GM12878 (cell line): ENCODE results near the gene SMAD4. TPM values are rescaled to one million over a fixed set of nuclear protein-coding genes. Genes with fewer than 3 reads are reported as not detected.
"Not testable (repeated sequence)": the region's sequence is repeated elsewhere in the genome, so short reads cannot be mapped to it uniquely, and the experiment has no call there.

Experiments used
- ATAC-seq: fragments of 200-7000 bp; cut with Tn5 transposase; 3 replicates; pipeline ENCODE4 v1.9.1; 2020; ENCODE audit warnings: mild to moderate bottlenecking, moderate library complexity
- BruUV-seq: library from RNA; stranded (reverse); fragments of 400-500 nt; replicated peaks from 2 replicates; lab custom pipeline; 2021; lab: Mats Ljungman, UMichigan
- CTCF ChIA-PET: fragments of 300-600 bp; sonication (Branson Sonifier 250); formaldehyde crosslinking; extraction: SDS; loops from one replicate; lab custom pipeline; 2021; ENCODE audit warnings: inconsistent platforms; lab: Yijun Ruan, JAX
- POLR2A ChIA-PET: fragments of 350-600 bp; formaldehyde crosslinking; extraction: SDS; loops from one replicate; lab custom pipeline; 2021; ENCODE audit warnings: inconsistent platforms; lab: Charles Lee
- RAD21 ChIA-PET: fragments of 300-600 bp; sonication (Branson Sonifier 250); formaldehyde crosslinking; loops from one replicate; lab custom pipeline; 2023; ENCODE audit warnings: antibody characterized with exemption; ENCODE audit not compliant: unreplicated experiment; lab: Charles Lee
- SMC1A ChIA-PET: fragments of 300-600 bp; sonication (Branson Sonifier 250); formaldehyde crosslinking; loops from one replicate; lab custom pipeline; 2023; ENCODE audit not compliant: unreplicated experiment, uncharacterized antibody; lab: Charles Lee
- DNase-seq: peaks from one replicate; pipeline ENCODE4 v3.0.0-alpha.2; 2011; ENCODE audit warnings: low read depth, low spot score
- FAIRE-seq: peaks from 3 replicates; lab custom pipeline; 2011; peaks lifted over from hg19 to GRCh38; lab: Jason Lieb, UNC
- H2AFZ ChIP-seq: 2 replicates; pipeline ENCODE4 v1.6.0; 2011; ENCODE audit warnings: low read depth, low read length, control low read depth; ENCODE audit not compliant: control insufficient read depth
- H3K27ac ChIP-seq: 2 replicates; pipeline ENCODE4 v1.5.1; 2011; ENCODE audit warnings: control low read depth; ENCODE audit not compliant: control insufficient read depth, insufficient read depth
- H3K27me3 ChIP-seq, 2 experiments: replicated peaks in 1 of 2; 2 replicates each; pipeline versions ENCODE4 v1.6.0 to v1.6.1; 2011; ENCODE audit warnings: low read length in 1 of 2; ENCODE audit not compliant: control insufficient read depth in 2 of 2, insufficient read depth in 2 of 2
- H3K36me3 ChIP-seq, 2 experiments: 2 replicates each; pipeline ENCODE4 v1.5.1; 2011; ENCODE audit warnings: low read length in 1 of 2; ENCODE audit not compliant: control insufficient read depth in 2 of 2, insufficient read depth in 2 of 2
- H3K4me1 ChIP-seq: 2 replicates; pipeline ENCODE4 v1.6.1; 2011; ENCODE audit warnings: mild to moderate bottlenecking, low read length, moderate library complexity, mixed read lengths; ENCODE audit not compliant: control insufficient read depth, insufficient read depth
- H3K4me2 ChIP-seq: 2 replicates; pipeline ENCODE4 v1.6.0; 2011; ENCODE audit warnings: control low read depth; ENCODE audit not compliant: control insufficient read depth, insufficient read depth
- H3K4me3 ChIP-seq: fragments of 200-600 bp; sonication (generic); 2 replicates; pipeline ENCODE4 v1.5.1; 2016
- H3K79me2 ChIP-seq: 2 replicates; pipeline ENCODE4 v1.6.0; 2011; ENCODE audit warnings: low read length; ENCODE audit not compliant: control insufficient read depth, insufficient read depth
- H3K9ac ChIP-seq: 2 replicates; pipeline ENCODE4 v1.8.0; 2011; ENCODE audit warnings: low read length, control low read depth, mixed read lengths; ENCODE audit not compliant: control insufficient read depth, insufficient read depth
- H3K9me3 ChIP-seq: replicated peaks from 3 replicates; pipeline ENCODE4 v1.5.1; 2011; ENCODE audit warnings: mild to moderate bottlenecking, low read length; ENCODE audit not compliant: control insufficient read depth, insufficient read depth
- H4K20me1 ChIP-seq: 2 replicates; pipeline ENCODE4 v1.6.0; 2011; ENCODE audit not compliant: control insufficient read depth, insufficient read depth
- BHLHE40 ChIP-seq, 2 experiments: fragments of 450-650 bp in 1 of 2; IDR thresholded peaks; 2 replicates each; pipeline ENCODE4 v1.6.1; 2011 to 2017; ENCODE audit warnings: low read depth in 2 of 2, borderline replicate concordance in 1 of 2, improper control_type of control experiment in 1 of 2, low read length in 1 of 2, mild to moderate bottlenecking in 1 of 2
- CEBPB ChIP-seq, 2 experiments: fragments of 150-350 bp in 1 of 2; IDR thresholded peaks; 2 replicates each; pipeline ENCODE4 v1.6.1; 2012 to 2014; ENCODE audit warnings: low read depth in 2 of 2, low read length in 2 of 2, borderline replicate concordance in 1 of 2, inconsistent platforms in 1 of 2
- CEBPZ ChIP-seq: fragments of 150-350 bp; IDR thresholded peaks from 2 replicates; pipeline ENCODE4 v1.6.1; 2016; ENCODE audit warnings: low read depth, low read length
- CHD2 ChIP-seq: IDR thresholded peaks from 2 replicates; pipeline ENCODE4 v1.6.1; 2011; ENCODE audit warnings: low read depth, low read length, improper control_type of control experiment, borderline replicate concordance
- ETV6 ChIP-seq, 2 experiments: fragments of 450-650 bp in 1 of 2; IDR thresholded peaks in 1 of 2; conservative IDR thresholded peaks in 1 of 2; 2 replicates each; pipeline ENCODE4 v1.6.1; 2014; ENCODE audit warnings: antibody characterized with exemption in 1 of 2, borderline replicate concordance in 1 of 2, low read depth in 1 of 2, mild to moderate bottlenecking in 1 of 2, moderate library complexity in 1 of 2
- IKZF1 ChIP-seq: fragments of 450-650 bp; conservative IDR thresholded peaks from 2 replicates; pipeline ENCODE4 v1.6.1; 2017; ENCODE audit warnings: antibody characterized with exemption, mild to moderate bottlenecking
- NR2C2 ChIP-seq: IDR thresholded peaks from 2 replicates; pipeline ENCODE4 v1.6.1; 2011; ENCODE audit warnings: borderline replicate concordance, low read depth; ENCODE audit not compliant: control insufficient read depth, insufficient read length
- PRDM15 ChIP-seq: fragments of 450-650 bp; formaldehyde crosslinking; IDR thresholded peaks from 2 replicates; pipeline ENCODE4 v1.4.0; 2020; ENCODE audit warnings: mild to moderate bottlenecking, moderate library complexity
- RCOR1 ChIP-seq: conservative IDR thresholded peaks from 2 replicates; pipeline ENCODE4 v1.6.1; 2012; ENCODE audit warnings: low read depth, low read length, improper control_type of control experiment
- WGBS: methylation state at CpG from one replicate; pipeline ENCODE4 v1.1.6; 2016; ENCODE audit warnings: low lambda C conversion rate; ENCODE audit not compliant: insufficient replicate concordance, insufficient coverage; ENCODE audit errors: missing lambda C conversion rate; 5-methylcytosine and 5-hydroxymethylcytosine counted together
- in situ Hi-C: fragments of 300-500 bp; cut with MboI; formaldehyde crosslinking; loops from 9 replicates; pipeline ENCODE4 v1.14.3; 2018; ENCODE audit warnings: mixed read lengths
- intact Hi-C: fragments of 100-400 bp; cut with micrococcal nuclease; formaldehyde crosslinking; loops from one replicate; pipeline ENCODE4 v1.14.2; 2022; ENCODE audit not compliant: unreplicated experiment
- polyA plus RNA-seq, 11 experiments: library from polyadenylated mRNA; depleted of rRNA in 4 of 11; unstranded in 6 of 11; stranded (reverse) in 5 of 11; fragments of >200 nt; fragmentation: Nextera tagmentation in 4 of 11; fragmentation: Illumina TruSeq in 1 of 11; extraction: Ambion mirVana in 4 of 11; extraction: Trizol in 1 of 11; gene quantifications; 1 replicate in 1 of 11; 2 replicates in 10 of 11; pipeline versions ENCODE4 v1.2.1 to v1.2.3, GENCODE V29; 2011 to 2016; ENCODE audit warnings: inconsistent platforms in 2 of 11, missing spikeins in 2 of 11, low read depth in 1 of 11
- total RNA-seq, 4 experiments: library from RNA; depleted of rRNA in 3 of 4; stranded (reverse); fragments of >200 nt in 3 of 4; fragmentation: Illumina TruSeq in 1 of 4; extraction: Trizol in 1 of 4; gene quantifications; 2 replicates each; pipeline versions ENCODE4 v1.2.1 to v1.2.3, GENCODE V29; 2013 to 2021
- TF ChIP-seq, protein P1 (sequence below): fragments of 450-650 bp; IDR thresholded peaks from 2 replicates; pipeline ENCODE4 v1.6.1; 2018; ENCODE audit warnings: borderline replicate concordance, mild to moderate bottlenecking; ENCODE audit not compliant: partially characterized antibody
- TF ChIP-seq, protein P2 (sequence below): IDR thresholded peaks from 2 replicates; pipeline ENCODE4 v1.6.1; 2012; ENCODE audit warnings: low read depth, low read length, improper control_type of control experiment

Gene SMAD4
- total and polyA plus RNA-seq, 10 of the 15 experiments (the other 5 are each of a cell fraction or from before 2014, with no cell fraction given), result 9.6 to 99.9 (median 37.5) TPM

GRCh38 chr18:50994031-50994430 lies 36.0 kb upstream of the SMAD4 start (continued):
- TF ChIP-seq CHD2 (no peak), BHLHE40 (IDR thresholded peaks at IDR 0.05; ENCODE audit: borderline replicate concordance in 1 of 2, low read depth in 2 of 2, low read length in 1 of 2) (no peak), CEBPB (IDR thresholded peaks at IDR 0.05; ENCODE audit: borderline replicate concordance in 1 of 2, low read depth in 2 of 2, low read length in 2 of 2) (no peak), CEBPZ (no peak), IKZF1 (no peak), ETV6 (conservative IDR thresholded peaks at IDR 0.05 in 1 of 2, IDR thresholded peaks at IDR 0.05 in 1 of 2; ENCODE audit: borderline replicate concordance in 1 of 2, low read depth in 1 of 2) (no peak), RCOR1 (no peak), NR2C2 (no peak), PRDM15 (CRISPR knock-in tag) (no peak)
- TF ChIP-seq, protein P1, sequence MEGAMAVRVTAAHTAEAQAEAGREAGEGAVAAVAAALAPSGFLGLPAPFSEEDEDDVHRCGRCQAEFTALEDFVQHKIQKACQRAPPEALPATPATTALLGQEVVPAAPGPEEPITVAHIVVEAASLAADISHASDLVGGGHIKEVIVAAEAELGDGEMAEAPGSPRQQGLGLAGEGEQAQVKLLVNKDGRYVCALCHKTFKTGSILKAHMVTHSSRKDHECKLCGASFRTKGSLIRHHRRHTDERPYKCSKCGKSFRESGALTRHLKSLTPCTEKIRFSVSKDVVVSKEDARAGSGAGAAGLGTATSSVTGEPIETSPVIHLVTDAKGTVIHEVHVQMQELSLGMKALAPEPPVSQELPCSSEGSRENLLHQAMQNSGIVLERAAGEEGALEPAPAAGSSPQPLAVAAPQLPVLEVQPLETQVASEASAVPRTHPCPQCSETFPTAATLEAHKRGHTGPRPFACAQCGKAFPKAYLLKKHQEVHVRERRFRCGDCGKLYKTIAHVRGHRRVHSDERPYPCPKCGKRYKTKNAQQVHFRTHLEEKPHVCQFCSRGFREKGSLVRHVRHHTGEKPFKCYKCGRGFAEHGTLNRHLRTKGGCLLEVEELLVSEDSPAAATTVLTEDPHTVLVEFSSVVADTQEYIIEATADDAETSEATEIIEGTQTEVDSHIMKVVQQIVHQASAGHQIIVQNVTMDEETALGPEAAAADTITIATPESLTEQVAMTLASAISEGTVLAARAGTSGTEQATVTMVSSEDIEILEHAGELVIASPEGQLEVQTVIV, result no peak
- TF ChIP-seq, protein P2, sequence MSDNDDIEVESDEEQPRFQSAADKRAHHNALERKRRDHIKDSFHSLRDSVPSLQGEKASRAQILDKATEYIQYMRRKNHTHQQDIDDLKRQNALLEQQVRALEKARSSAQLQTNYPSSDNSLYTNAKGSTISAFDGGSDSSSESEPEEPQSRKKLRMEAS, result no peak

DNA sequence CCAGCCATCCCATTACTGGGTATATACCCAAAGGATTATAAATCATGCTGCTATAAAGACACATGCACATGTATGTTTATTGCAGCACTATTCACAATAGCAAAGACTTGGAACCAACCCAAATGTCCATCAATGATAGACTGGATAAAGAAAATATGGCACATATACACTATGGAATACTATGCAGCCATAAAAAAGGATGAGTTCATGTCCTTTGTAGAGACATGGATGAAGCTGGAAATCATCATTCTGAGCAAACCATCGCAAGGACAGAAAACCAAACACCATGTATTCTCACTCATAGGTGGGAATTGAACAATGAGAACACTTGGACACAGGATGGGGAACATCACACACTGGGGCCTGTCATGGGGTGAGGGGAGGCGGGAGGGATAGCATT lies 26.8 kb upstream of the SMAD4 start:
- H2AFZ ChIP-seq, H3K36me3 ChIP-seq, in situ Hi-C loops, H3K4me2 ChIP-seq, CTCF ChIA-PET, H3K4me1 ChIP-seq, intact Hi-C loops, SMC1A ChIA-PET, H4K20me1 ChIP-seq, POLR2A ChIA-PET, H3K79me2 ChIP-seq, FAIRE-seq, H3K9me3 ChIP-seq, H3K27ac ChIP-seq, ATAC-seq, H3K9ac ChIP-seq, RAD21 ChIA-PET, H3K27me3 ChIP-seq, DNase-seq, H3K4me3 ChIP-seq, BruUV-seq: not testable (repeated sequence)
- 58% methylated on average over 2 of the region's 2 CpGs for WGBS
